Middle frontal gyrus (tissue), 1 donor: ENCODE measurements around the gene ILKAP.

ENCODE experiments used
- DNase-seq: peaks from one replicate; pipeline ENCODE4 v3.0.0-alpha.2; 2015; ENCODE audit warnings: low spot score; ENCODE audit errors: extremely low spot score

The ILKAP gene

GRCh38 chr2:238203094-238203972, at the start of gene ILKAP:
Gene ILKAP (minus strand): TSS chr2:238203695. CDS start chr2:238203553, 142 bp downstream.
- DNase-seq, result peak; percentile 74

- no peak for DNase-seq
Measured at GRCh38 chr2:238252766-238253630, 49.5 kb upstream of the ILKAP start.

GRCh38 chr2:238251986-238252385, 48.5 kb upstream of the ILKAP start:
- DNase-seq, result no peak

- no peak for DNase-seq
Measured at GRCh38 chr2:238251331-238251730, 47.8 kb upstream of the ILKAP start.

DNA sequence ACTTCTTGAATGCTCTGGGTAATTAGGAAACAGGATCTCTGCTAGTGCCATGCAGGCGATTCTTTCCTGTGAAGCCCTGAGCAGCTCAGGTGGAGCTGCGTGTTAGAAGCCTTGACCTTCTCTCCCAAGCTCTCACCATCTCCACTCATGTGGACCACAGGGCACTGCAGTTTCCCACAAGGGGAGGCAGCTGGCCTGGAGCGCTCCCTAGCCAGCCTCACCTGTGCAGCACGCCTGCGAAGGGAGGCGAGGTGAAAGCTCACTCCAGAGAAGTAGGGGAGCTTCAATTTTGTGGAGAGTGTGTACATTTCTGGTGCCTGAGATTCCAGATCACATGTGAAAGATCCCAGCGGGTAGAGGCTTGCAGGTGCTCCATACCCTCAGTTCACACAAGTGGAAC, 47.4 kb upstream of the ILKAP start:
- no peak for DNase-seq

DNA sequence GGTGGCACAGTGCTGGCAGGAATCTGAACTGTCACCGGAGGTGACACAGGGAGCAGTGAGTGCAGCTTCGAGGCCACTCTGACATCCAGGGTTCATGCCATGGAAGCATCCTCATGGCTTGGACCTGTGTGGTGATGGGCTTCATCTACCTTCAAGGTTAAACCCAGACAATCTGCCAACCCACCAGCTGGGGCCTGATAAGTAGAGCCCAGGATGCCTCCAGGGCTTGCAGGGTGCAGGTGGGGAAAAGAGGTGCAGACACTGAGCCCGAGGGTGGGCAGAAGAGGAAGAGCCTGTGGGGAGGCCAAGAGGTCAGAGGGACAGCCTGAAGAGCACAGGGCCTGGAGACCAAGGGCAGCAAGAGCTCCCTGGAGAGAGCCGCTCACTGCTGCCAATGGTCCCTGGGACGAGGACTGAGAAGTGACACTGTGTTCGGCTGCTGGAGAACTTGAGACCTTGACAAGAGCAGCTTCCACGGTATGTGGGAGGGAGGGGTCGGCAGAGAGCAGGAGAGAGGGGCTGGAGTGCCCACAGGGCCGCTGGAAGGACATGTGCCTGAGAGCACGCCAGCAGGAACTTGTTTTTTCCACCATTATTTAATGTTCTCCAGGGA, 44.5 kb upstream of the ILKAP start:
- no peak for DNase-seq

GRCh38 chr2:238247002-238247822, 43.7 kb upstream of the ILKAP start:
- no peak for DNase-seq

- DNase-seq, result no peak
Measured at GRCh38 chr2:238244151-238244550, 40.7 kb upstream of the ILKAP start.

GRCh38 chr2:238243496-238244076, 40.1 kb upstream of the ILKAP start:
- DNase-seq, result no peak

- no peak for DNase-seq
Measured at GRCh38 chr2:238242731-238243495, 39.4 kb upstream of the ILKAP start.

GRCh38 chr2:238241970-238242369, 38.5 kb upstream of the ILKAP start:
- no peak for DNase-seq

DNA sequence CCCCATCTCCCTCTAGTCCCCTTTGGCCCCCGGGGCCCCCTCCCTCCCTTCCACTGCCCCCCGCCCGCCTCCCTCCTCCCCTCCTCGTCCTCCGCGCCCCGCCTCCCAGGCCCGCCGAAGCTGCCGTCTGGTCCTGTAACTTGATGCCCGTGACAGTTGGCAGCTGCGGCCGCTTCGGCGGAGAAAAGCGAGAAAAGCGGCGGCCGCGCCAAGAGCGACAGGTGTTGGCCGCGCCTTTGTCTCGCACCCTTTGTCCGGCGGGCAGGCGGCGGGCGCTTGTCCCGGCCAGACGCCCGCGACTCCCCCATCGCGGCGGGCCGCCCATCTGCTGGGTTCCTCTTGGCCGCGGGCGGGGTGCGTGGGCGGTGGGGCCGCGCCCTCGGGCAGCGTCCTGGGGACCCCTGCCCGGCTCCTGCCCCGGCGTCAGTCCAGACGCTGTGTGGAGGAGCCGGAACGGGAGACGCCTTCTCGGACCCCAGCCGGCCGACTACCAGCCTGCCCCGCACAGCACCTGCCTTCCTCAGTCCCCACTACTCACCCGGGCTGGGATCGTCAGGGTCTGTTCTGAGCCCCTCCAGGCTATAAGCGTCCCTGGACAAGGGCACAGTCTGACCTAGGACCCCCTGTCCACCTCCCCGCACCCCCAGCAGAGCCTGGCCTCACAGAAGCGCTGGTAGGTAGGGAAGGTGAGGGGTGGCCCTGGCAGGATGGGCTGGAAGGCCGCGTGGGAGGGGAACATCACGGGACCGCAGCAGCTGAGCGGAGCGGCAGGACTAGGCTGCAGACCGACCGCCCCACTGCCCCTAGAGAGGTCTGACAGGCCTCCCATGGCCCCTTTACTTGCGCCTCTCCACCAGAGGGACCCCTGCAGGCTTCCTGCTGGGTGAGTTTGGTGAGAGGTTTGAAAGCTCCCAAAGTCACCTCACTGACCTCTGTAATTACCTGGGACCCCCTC, 37.5 kb upstream of the ILKAP start:
- DNase-seq, result no peak

- peak; percentile 84 for DNase-seq
Measured at GRCh38 chr2:238239863-238240756, 36.6 kb upstream of the ILKAP start, which contains the start of gene HES6. Gene HES6 (minus strand): TSS chr2:238240038. CDS start chr2:238239905, 133 bp downstream.

DNA sequence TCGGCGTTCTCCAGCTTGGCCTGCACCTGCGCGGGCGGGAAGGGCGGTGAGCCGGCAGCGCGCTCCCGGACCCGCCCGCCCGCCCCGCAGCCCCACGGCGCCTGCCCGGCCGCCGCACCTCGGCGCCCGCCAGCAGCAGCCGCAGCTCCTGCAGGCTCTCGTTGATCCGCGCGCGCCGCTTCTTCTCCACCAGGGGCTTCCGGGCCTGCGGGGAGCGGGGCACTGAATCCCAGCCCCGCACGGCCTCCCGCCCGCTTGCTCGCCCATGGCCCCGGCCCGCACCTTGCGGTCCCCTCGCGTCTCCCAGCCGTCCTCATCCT, 36.0 kb upstream of the ILKAP start:
- no peak for DNase-seq

DNA sequence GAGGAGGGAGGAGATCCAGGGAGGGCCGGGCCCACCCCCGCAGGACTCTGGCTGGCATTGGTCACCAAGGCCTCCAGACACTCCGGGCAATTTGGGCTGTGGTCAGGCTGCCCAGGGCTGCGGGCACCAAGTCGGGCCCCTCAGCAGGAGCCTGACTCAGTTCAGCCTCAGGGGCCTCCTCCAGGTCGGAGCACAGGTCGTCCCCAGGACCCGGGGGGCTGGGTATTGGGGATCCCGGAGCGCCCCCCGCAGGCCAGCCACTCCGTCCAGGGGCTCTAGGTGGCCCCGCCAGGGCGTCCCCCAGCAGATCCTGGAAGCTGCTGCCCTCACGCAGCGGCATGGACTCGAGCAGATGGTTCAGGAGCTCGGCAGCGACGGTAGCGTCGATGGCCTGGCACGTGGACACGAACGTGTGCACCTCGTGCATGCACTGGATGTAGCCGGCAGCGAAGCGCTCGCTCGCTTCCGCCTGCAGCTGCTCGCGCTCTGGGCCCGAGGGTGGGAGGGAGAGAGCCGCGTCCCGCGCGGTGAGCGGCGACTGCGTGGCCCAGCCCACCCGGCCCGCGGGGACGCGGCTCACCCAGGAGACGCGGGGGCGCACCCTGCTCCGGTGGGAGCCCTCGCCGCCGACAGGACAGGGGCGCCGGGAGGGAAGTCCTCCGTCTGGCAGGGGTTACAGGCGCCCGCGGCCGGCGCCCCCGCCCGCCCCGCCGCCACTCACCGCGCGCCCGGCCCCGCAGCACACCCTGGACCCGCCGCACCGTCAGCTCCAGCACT, 35.5 kb upstream of the ILKAP start:
- no peak for DNase-seq

DNA sequence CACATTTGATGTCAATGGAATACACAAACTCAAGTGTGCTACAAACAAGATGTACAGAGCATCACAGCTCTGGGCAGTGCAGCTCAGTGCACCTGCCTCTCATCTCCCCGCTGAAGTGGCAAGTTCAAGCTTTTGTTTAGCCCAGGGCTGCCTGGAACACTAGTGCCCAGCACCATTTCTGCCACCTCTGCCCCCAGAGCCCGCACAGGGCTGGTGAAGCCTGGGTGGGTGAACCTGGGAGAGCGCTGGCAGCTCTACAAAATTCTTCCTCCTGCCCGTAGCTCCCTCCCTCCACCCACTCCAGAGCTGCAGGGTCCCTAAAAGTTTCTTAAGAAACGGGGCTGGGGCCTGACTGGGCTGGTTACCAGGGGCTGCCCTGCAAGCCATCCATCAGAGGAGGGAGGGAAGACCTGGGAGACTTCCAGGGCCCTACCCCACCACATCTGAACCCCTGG, 34.8 kb upstream of the ILKAP start:
- no peak for DNase-seq
